Measurements from ENCODE around the gene GCNT4.

DNA sequence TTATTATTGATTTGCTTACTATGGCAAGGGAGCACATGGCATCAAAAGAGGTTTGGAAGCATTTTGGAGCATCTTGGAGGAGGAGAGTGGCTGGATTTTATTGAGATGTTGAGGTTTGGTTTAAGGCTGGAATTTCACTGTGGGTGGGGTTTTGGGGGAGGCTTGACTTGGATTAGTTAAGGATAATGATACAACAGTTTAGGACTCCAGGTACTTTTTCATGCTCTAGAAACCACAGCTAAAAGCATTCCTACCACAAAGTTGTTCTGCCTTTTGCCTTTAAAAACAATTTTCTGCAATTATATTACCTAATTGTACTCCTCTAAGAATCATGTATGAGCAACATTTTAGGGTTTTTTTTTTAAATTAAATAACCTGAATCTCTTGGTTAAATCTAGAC is 5.0 kb downstream of the GCNT4 start:
- TF ChIP-seq, protein P1, sequence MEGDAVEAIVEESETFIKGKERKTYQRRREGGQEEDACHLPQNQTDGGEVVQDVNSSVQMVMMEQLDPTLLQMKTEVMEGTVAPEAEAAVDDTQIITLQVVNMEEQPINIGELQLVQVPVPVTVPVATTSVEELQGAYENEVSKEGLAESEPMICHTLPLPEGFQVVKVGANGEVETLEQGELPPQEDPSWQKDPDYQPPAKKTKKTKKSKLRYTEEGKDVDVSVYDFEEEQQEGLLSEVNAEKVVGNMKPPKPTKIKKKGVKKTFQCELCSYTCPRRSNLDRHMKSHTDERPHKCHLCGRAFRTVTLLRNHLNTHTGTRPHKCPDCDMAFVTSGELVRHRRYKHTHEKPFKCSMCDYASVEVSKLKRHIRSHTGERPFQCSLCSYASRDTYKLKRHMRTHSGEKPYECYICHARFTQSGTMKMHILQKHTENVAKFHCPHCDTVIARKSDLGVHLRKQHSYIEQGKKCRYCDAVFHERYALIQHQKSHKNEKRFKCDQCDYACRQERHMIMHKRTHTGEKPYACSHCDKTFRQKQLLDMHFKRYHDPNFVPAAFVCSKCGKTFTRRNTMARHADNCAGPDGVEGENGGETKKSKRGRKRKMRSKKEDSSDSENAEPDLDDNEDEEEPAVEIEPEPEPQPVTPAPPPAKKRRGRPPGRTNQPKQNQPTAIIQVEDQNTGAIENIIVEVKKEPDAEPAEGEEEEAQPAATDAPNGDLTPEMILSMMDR (IDR thresholded peaks at IDR 0.05): no peak
- TF ChIP-seq POLR2A (IDR thresholded peaks at IDR 0.05): no peak
